GM18526 (cell line): ENCODE results near the gene NR6A1.

Source experiments
- POLR2A ChIP-seq: IDR thresholded peaks from 3 replicates; pipeline ENCODE4 v1.6.1; 2011; ENCODE audit not compliant: insufficient read length; ENCODE audit errors: extremely low read depth

NR6A1 gene

DNA sequence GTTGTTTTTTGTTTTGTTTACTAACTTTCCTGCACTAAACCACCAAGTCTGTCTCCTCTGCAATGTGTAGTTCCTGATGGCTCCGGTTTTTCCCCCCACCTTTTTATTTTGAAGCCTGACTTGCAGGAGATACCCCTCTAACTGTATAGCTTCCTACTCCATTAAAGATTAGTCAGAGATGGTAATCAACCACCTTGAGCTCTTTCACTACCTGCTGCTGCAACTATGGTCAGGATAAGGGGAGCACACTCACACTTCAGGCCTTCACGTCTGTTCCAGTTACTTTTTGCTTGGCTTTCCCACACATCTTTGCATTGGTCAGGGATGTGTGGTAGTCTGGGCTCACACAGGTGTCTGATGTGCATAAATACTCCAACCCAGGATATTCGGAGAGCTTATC, 63.4 kb downstream of the NR6A1 start:
- TF ChIP-seq POLR2A, result no peak

DNA sequence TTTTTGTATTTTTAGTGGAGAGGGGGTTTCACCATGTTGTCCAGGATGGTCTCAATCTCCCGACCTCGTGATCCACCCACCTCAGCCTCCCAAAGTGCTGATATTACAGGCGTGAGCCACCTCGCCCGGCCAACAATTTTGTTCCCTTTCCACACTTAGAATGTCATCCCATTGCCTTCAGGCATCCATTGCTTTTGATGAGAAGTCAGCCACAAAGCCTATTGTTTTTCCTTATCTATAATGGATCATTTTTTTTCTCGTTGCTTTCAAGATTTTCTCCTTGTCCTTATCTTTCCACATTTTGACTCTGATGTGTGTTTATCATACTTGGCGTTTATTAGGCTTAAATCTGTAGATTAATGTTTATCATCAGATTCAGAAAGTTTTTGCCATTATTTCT, 64.4 kb downstream of the NR6A1 start:
- no peak for TF ChIP-seq POLR2A

DNA sequence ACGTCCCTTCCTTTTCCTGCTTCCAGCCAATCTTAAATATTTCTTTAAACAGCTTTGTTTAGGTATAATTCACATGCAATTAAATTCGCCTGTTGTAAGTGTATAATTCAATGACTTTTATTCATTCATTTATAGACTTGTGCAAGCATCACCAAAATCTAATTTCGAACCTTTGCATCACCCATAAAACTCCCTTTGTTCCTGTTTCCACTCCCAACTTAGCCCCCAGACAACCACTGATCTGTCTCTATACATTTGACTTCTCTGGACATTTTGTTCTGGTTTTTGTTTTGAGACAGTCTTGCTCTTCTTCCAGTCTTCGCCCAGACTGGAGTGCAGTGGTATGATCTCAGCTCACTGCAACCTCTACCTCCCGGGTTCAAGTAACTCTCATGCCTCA, 71.5 kb downstream of the NR6A1 start:
- no peak for TF ChIP-seq POLR2A

DNA sequence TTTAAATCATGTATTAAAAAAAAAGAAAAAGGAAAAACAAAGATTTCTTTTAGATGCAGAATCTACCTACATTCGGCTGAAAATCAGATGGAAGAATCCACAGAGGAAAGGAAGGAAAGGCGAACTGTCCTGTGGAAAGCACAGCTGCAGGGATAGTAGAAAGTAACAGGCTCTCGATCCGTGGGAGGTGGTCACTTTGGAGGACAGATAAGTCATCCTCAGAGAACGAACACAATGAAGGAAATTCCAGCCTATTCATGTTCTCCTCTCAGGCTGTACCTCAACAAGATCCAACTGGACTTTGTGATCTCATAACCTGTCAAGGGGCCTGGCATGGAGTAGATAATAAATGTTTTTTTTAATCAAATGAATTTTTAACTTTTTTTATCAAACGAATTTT, 72.8 kb downstream of the NR6A1 start:
- TF ChIP-seq POLR2A, result no peak

DNA sequence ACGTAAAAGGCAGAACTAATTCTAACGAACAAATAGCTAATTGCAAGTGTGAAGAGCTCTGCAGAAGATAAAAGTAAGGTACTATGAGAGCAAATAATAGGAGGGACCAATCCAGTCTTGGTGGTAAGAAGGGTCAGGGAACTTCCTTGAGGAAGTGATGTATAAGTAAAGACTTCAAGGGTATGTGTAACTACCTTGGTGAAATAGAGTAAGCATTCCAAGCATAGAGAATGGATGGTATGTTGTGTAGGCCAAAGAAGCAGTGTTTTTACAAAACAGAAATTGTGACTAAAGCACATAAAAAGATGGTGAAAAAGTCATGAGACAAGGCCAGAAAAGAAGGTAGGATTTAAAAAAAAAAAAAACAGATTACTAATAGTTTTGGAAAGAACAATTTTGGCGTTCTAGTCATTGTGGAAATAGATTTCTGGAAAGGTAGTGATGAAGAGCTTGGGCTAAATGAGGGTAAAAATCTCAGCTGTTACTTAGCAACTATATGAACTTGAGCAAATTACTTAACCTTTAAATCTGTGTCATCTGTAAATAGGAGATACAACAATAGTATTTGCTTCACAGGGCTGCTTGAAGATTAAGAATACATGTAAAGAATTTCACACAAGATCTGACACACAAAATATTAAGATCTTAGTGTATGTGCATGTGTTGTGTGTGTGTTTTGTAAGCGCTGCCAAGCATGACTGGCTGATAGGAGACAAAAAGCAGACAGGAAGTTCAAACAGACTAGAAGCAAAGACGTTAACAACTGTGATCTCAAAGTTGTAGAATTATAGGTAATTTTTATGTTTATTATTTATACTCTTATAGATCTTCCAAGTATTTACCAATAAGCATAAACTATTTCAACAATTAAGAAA, 73.5 kb downstream of the NR6A1 start:
- TF ChIP-seq POLR2A, result no peak

DNA sequence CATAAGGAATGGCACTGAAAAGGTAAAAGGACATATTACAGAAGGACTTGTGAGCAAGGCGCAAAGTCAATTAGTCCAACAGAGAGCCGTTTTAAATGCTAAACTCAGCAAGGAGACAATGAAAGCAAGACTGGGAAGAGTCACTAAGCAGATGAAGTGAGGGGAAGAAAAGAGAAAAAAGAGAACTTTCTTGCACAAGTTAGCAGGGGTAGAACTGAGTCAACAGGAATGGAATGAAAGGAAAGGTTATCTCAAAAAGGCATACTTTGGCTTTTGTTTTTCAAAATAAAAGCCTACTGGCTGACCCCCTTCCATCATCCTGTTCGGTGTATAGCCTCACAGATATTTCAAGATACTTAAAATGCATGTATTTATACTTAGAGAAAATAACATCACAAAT, 75.0 kb downstream of the NR6A1 start:
- no peak for TF ChIP-seq POLR2A

DNA sequence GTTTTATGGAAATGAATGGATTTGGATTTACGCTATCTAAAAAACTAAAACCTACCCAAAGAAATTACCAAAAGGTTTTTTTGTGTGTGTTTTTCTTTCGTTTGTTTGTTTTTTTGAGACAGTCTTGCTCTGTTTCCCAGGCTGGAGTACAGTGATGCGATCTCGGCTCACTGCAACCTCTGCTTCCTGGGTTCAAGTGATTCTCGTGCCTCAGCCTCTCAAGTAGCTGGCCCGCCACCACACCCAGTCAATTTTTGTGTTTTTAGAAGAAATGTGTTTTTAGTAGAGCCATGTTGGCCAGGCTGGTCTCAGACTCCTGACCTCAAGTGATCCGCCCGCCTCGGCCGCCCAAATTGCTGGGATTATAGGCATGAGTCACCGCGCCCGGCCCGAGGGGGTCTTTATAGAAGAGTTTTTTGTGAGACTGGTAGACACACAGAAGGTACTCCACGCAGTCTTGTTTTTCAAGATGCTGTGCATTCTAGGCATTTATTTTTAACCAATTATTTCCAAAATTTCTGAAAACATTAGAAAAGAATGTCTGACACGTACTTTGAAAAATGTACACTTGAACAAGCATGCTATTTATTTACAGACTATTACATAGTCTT, 75.7 kb downstream of the NR6A1 start:
- TF ChIP-seq POLR2A, result no peak

DNA sequence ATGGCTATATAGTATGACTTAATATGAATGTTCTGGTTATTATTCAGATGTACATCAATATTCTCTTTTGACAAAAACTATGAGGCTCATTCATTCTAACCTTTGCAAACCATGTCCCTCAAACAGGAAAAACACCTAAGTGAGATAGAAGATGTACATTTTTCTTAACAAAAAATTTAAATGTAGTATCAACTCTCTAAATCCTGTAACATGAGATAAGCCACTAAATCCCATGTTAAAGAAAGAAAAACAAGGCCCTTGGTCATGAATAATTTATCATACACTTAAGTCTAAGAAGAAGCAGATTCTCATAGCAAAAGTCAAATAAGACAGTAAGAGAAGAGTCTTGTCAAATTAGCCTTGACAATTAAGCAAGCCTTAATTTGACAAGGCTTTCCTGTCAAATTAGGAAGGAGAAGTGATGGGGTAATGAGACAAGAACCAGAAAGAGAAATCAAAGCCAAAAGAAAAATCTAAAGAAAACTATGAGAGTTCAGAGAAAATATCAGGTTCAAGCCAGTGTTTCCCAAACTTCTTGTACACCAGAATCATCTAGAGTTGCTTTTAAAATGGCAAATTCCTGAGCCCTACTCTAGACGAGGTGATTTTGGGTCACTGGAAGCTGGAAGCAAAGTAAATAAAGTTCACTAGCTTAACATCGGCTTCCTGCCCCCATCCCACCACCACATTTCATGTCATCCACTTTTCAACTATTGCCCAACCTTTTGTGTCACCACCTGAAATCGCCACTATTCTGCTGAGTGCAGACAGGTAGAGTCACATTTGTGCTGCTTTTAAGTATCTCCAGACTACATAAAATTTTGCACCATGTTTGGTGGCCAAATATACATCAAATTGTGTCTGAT, 76.5 kb downstream of the NR6A1 start:
- TF ChIP-seq POLR2A, result no peak

DNA sequence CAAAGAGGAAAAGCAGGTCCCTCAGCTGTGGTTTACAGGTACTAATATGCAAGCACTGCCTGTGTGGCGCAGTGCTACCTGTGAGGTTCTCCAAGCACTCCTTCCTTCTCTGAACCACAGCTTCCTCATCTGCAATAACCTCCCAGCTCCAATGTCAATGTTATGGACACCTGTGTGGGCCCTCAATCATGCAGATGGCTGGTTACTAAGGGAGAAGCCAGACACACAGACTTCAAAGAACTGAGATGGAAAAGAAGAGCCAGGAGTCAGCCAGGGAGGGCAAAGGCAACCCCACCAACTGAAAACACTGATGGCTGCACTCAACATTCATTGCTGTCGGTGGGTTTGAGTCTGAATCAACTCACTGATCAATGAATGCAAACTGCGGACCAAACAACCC, 77.7 kb downstream of the NR6A1 start:
- TF ChIP-seq POLR2A, result no peak

DNA sequence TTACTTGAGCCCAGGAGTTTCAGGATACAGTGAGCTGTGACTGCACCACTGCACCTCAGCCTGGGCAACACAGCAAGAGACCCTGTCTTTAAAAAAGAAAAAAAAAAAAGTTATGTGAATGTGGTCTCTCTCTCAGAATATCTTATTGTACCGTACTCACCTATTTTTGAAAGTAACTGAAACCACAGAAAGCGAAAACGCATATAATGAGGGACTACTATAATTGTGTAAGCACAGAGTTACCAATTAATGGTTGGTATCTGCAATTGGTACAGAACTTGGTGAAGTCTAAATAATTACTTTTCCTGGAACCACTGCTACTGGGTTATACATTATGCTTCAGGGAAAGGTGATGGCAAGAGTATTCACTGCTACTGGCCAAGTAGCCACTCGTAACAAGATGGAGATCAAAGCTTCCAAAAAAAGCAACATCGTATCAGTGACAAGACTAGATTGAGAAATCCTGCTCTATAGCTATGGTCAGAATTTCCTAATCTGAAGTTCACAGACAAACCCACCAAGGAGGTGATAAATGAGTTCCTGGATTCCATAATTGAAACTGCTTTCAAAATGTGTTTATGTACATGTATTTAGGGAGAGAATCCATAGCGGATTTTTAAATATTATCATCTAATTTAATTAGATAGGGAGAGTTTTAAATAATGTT, 82.7 kb downstream of the NR6A1 start:
- TF ChIP-seq POLR2A, result no peak

DNA sequence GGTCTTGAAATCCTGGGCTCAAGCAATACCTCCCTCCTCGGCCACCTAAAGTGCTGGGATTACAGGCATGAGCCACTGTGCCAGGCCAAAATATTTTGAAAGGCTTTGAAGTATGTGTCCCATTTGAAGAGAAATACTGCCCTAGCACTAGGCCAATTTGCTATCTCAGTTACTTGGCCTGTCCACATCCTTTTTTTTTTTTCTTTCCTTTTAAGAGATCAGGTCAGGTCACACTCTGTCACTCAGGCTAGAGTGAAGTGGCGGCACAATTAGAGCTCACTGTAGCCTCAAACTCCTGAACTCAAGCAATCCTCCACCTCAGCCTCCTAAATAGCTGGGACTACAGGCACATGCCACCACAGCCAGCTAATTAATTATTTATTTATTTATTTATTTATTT, 84.2 kb downstream of the NR6A1 start:
- no peak for TF ChIP-seq POLR2A

DNA sequence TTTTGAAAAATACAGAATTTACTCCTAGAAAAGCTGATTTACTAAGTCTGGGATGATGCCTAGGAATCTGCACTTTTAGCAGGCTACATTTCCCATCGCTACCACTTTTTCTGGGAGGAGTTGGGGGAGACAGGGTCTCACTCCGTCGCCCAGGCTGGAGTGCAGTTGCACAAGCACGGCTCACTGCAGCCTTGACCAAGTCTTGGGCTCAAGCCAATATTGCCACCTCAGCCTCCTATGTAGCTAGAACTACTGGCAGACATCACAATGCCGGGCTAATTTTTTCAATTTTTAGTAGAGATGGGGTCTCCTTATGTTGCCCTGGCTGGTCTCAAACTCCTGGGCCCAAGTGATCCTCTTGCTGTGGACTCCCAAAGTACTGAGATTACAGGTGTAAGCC, 85.9 kb downstream of the NR6A1 start:
- no peak for TF ChIP-seq POLR2A

DNA sequence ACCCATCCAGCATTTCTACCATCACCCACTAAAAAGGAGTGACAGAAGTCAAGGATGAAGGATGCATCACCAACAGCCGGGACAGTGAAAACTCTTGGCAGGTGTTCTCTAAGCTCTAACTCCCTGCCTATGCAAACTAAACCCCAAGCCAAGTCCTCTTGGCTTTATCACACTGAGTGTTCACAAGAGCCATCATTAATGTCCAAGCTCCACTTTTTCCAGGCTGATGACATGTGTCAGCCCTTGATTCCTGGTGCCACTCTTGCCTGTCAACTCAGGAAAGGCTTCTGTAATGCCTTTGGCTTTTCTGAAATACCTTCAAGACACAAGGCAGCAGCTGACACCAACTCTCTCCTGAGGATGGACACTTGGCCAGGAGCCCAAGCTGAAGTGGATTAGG, 86.9 kb downstream of the NR6A1 start:
- no peak for TF ChIP-seq POLR2A

DNA sequence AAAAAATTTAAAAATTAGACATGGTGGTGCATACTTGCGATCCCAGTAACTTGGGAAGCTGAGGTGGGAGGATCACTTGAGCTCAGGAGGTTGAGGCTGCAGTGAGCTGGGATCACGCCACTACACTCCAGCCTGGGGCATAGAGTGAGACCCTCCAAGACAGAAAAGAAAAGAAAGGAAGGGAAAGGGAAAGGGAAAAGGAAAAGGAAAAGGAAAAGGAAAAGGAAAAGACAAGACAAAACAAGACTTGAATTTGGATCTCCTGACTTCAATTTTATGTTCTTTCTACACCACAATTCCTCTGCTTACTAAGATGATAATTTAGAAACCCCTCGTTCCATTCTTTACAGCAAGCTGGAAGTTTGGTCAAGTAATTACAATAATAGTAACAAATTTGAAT, 88.1 kb downstream of the NR6A1 start:
- no peak for TF ChIP-seq POLR2A

DNA sequence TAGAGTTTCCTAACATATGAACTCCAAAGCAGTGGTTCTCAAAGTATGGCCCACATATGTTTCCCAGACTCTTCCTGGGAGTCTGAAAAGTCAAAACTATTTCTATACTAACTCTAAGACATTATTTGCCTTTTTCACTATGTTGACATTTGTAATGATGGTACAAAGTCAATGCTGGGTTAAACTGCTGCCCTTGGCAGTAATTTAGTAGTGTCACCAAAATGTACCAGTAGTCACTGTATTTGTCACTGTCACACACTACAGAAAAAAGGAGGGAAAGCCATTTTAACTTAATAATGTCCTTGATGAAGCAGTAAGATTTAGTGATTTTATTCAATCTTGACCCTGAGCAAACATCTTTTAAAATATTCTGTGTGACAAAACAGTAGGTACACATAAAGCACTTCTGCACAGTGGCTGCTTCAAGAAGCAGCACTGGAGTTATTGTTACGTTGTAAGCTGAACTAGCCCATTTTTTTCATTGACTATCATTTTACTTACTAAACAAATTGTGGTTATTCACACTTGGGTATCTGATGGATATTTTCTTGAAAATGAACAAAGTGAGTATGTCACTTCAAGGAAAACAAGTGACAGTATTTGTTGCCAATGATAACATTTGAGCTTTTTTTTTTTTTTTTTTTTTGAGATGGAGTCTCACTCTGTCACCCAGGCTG, 90.3 kb downstream of the NR6A1 start:
- no peak for TF ChIP-seq POLR2A
